Activated CD8-positive, alpha-beta memory T cell treated with anti-CD3 and anti-CD28 coated beads, Interleukin-2, amount 50 U/mL, for 1 hour (primary cell): ENCODE measurements around the gene MAP3K8.
"Not testable (repeated sequence)": the region's sequence is repeated elsewhere in the genome, so short reads cannot be mapped to it uniquely, and the experiment has no call there.

ENCODE experiments used
- DNase-seq: peaks from one replicate; pipeline ENCODE4 v3.0.0-alpha.2; 2020; ENCODE audit errors: extremely low read depth

The MAP3K8 gene

GRCh38 chr10:30422981-30423654 lies 10.9 kb upstream of the MAP3K8 start:
- no peak for DNase-seq

DNA sequence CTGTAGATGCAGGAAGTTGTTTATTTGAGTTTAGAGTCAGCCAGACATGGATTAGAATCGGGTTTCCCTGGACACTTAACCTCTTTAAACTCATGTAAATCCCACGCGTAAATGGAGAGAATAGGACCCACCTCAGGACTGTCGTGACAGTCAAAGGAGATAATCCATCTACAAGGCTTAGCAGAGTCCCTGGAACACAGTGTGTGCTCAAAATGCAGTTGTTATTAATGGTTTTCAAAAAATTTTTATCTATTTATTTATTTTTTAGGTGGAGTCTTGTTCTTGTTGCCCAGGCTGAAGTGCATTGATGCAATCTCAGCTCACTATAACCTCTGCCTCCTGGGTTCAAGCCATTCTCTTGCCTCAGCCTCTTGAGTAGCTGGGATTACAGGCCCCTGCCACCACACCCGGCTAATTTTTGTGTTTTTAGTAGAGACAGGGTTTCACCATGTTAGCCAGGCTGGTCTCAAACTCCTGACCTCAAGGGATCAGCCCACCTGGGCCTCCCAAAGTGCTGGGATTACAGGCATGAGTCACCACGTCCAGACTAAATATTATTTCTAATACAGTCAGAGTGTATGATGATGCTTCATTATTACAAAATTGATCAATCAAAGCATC lies 10.2 kb upstream of the MAP3K8 start:
- DNase-seq = not testable (repeated sequence)

DNA sequence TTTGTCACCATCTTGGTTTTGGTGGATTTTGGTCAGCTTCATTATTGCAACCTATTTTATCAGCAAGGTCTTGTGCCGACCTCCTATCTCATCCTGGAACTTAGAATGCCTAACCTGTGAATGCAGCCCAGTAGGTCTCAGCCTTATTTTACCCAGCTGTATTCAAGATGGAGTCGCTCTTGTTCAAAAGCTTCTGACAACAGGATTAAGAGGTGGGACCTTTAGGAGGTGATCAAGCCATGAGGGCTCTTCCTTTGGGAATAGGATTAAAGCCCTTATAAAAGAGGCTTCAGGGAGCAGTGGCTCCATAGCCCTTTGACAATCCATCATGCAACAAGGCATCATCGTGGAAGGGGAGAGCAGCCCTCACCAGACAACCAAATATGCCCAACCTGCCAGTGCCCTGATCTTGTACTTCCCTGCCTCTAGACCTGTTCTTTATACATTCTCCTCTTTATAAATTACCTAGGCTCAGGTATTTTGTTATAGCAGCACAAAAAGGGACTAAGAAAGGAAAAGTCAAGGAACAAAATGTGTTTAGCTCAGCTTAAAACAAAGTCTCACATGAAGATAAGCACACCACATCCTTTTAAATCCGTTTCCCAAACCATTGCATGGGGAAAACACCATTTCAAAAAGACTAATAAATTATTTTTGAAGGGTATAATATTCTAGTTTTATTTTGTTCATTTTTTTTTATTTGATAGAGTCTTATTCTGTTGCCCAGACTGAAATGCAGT lies 8.5 kb upstream of the MAP3K8 start:
- no peak for DNase-seq

- no peak for DNase-seq
Measured at GRCh38 chr10:30430544-30431298, 3.3 kb upstream of the MAP3K8 start.

- no peak for DNase-seq
Measured at GRCh38 chr10:30431435-30431911, 2.5 kb upstream of the MAP3K8 start.

DNA sequence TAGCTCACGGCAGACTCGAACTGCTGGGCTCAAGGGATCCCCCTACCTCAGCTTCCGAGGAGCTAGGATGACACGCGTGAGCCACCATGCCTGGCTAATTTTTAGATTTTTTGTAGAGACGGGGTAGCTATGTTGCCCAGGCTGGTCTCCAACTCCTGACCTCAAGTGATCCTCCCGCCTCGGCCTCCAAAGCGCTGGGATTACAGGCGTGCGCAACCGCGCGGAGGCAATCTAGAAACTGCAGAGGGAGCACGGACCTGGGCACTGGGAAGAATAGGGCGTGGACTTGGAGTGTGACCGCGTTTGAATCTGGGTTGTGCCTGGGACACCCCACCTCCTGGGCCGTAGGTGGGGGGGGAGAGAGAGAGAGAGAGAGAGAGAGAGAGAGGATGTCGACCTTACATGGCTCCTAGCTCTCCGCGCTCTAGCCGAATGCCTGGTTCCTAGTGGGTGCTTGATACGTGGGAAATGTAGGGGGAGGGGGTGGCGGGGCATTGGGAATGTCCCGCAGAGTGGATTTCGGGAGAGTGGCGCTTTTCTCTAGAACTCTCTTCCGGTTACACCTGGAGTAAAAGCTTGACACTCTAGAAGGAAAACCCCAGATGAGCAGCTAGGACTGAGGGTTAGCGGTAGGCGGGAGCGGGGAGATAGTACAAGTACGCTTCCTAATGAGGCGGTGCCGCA lies 1.2 kb upstream of the MAP3K8 start:
- no peak for DNase-seq

DNA sequence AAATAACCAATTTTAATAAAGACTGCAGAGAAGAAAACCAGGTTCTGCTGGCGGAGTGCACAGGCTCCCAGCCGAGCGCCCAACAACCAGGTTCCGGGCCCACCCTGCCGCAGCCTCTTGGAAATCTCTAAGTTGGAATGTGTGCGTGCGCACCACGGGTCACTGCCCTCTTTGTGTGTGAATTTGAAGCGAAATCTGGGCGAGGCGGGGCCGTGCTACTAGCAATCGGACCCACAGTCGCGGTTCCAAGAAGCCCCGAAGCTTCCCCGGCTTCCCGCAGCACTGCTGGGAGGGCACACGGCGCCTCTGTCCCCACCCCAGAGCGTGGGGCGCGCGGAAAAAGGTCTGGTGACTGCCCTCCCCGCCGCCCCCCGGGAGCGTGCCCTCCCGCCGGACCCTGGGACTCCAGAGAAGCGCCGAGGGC lies 666 bp upstream of the MAP3K8 start:
- no peak for DNase-seq

DNA sequence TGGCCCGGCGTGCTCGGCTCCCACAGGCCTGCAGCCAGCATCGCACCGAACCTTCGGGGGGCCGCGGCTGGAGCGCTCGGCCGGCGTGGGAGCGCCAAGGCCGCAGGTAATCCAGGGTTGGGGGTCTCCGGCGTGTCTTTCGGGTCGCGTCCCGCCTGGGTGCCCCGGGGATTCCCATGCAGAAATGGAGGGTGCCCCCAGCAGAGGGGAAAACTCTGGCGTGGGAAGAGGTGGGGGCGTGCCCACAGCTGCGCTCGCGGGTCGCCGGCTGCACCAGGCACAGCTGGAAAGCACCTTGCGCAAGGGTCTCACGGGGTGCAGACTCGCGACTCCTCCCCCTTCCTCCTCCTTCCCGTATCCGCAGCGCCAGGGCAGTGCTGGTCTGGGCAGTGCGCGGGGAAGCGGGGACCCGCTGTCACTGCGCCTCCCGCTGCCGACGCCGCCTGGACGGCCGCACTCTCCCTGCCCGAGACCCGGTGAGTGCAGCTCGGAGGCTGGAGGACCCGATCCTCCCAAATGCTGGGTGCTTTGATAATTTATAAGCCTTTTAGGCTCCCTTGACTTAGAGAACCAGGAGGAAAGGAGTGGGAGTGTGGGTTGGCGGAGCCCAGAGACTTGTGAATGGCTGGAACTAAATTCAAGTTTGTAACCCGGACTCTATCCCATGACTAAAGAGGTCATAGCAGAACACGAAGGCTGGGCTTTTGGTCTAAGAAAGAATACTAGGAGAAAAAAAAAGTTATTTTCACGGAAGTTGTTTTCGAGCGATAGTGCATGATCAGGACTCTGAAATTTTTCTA lies 489 bp downstream of the MAP3K8 start:
- no peak for DNase-seq

- DNase-seq = no peak
Measured at GRCh38 chr10:30435073-30435422, 1.1 kb downstream of the MAP3K8 start.

DNA sequence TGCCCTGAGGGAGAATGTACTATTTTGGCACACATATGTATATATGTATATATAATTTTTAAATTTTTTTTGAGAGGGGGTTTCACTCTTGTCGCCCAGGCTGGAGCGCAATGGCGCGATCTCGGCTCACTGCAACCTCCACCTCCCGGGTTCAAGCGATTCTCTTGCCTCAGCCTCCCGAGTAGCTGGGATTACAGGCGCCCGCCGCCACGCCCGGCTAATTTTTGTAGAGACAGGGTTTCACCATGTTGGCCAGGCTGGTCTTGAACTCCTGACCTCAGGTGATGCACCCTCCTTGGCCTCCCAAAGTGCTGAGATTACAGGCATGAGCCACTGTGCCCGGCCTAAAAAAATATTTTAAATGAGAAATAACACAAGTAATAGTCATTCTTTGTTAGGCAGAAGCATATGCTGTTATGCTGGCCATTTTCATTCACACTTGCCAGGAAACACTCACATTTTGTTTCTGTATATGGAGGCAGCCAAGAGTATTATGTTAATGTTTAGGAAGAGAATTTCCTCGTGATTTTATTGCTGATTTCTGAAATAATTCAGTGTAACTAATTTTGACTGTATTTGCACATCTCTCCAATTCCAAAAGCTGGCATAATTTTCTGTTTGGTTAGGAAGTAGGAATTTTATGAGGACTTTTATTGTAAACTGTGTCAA lies 1.6 kb downstream of the MAP3K8 start:
- DNase-seq = not testable (repeated sequence)

- DNase-seq = no peak
Measured at GRCh38 chr10:30436191-30436611, 2.2 kb downstream of the MAP3K8 start.

GRCh38 chr10:30436671-30437030 lies 2.7 kb downstream of the MAP3K8 start:
- no peak for DNase-seq

- DNase-seq = no peak
Measured at GRCh38 chr10:30437031-30437841, 3.3 kb downstream of the MAP3K8 start.

DNA sequence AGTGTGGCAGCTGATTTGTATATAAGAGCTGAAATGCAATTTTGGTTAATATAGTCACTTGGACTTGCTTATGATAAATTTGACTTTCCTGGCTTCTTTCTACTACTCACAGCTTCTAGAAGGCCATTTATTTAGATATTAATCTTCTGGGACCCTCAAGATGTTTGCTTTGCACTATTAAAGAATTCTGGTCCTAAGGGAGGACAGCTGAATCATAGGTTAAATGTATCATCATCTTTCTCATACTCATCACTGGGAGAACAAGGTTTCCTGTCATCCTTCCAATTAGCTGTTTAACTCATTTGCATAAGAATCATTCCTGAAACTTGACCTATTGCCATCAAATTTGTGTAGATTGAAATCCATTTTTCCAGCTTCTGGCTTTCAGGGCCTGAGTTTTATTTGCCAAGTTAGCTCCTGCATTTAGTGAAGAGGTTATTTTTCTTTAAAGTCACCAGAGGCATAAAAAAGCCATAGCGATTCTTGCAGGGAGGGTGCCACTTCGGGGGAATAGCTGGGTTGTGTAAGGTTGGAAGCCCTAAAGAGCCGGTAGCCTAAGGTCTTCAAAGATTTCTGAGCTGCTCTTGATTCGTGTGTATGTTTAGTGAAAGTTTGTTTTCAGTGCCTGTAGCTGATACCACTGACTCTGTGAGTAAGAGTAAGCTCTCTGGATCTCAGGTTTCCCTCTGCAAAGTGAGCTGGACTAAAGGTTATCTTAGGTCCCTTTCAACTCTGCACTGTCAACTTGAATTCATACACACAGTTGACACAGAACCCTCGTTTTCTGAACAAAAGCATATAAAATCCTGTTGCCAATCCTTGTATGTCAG lies 4.3 kb downstream of the MAP3K8 start:
- DNase-seq = no peak

GRCh38 chr10:30439931-30440330 lies 5.9 kb downstream of the MAP3K8 start:
- no peak for DNase-seq

DNA sequence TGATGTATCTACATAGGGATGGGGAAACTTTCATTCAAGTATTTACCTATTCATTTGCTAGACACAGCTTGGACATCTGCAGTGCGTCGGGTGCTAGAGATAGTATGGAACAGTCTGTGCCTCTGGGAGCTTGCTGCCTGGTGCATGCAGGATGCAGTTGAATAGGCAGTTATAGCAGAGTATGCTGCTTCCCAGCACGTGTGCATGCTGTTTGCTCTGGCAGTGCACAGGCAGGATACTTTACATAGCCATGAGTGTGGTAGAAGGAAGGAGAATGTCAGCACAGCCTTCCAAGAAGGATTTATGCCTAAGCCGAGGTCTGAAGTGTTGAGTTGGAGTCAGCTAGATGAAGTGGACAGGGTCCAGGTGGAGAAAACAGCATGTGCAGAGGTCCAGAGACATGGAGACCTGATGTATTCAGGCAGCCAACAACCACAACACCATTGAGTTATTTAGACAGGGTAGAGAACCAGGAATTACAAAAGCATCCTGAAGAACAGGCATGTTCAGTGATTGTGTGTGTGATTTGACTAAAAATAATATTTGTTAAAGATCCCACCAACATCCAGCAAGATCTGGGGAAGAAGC lies 8.1 kb downstream of the MAP3K8 start:
- no peak for DNase-seq

GRCh38 chr10:30443049-30443448 lies 9.1 kb downstream of the MAP3K8 start:
- DNase-seq = no peak

GRCh38 chr10:30445711-30446110 lies 11.7 kb downstream of the MAP3K8 start:
- no peak for DNase-seq
